ENCODE results near the gene MAP3K5.

MAP3K5 gene

DNA sequence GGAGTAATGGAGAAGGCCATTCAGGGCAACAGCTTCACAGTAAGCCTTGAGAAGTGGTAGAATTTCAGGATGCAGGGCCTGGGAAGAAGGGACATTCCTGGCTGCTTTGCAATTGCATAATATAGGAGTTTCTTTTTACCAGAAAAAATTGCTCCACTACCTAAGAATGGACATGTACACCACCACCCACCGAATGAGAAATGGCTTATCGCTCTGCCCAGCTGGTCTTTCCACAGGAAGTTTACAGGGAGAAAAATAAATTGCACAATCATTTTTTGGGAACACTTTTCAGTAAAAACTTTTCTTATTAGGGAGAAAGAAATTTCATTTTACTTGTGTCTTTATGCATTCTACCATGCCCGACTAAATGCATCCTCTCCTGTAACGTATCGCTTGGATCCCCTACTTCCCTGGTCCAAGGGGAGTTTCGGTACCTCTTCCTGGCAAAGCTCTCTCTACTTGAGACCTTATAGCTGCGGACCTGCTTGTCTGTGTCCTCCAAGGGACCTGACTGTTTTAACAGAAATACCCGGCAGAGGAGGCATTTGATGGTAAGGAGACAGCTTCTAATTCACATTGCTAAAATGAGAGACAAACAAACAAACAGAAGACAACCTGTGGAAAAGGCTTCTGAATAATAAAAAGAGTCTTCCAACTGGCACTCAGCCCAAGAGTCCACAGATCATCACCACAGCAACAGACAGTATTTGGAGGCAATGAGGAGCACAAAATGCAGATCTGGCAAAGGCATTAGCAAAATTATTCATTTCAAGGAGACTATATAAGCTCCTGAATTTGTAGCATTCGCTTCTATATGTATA, 54.2 kb downstream of the MAP3K5 start:
- H3K4me3 ChIP-seq (ENCODE audit: low read length): no peak overlapping the region
- DNase-seq (ENCODE audit: low read depth): peak; percentile 78
- TF ChIP-seq, protein P1, sequence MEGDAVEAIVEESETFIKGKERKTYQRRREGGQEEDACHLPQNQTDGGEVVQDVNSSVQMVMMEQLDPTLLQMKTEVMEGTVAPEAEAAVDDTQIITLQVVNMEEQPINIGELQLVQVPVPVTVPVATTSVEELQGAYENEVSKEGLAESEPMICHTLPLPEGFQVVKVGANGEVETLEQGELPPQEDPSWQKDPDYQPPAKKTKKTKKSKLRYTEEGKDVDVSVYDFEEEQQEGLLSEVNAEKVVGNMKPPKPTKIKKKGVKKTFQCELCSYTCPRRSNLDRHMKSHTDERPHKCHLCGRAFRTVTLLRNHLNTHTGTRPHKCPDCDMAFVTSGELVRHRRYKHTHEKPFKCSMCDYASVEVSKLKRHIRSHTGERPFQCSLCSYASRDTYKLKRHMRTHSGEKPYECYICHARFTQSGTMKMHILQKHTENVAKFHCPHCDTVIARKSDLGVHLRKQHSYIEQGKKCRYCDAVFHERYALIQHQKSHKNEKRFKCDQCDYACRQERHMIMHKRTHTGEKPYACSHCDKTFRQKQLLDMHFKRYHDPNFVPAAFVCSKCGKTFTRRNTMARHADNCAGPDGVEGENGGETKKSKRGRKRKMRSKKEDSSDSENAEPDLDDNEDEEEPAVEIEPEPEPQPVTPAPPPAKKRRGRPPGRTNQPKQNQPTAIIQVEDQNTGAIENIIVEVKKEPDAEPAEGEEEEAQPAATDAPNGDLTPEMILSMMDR (conservative IDR thresholded peaks at IDR 0.05; ENCODE audit: low read length): no peak

DNA sequence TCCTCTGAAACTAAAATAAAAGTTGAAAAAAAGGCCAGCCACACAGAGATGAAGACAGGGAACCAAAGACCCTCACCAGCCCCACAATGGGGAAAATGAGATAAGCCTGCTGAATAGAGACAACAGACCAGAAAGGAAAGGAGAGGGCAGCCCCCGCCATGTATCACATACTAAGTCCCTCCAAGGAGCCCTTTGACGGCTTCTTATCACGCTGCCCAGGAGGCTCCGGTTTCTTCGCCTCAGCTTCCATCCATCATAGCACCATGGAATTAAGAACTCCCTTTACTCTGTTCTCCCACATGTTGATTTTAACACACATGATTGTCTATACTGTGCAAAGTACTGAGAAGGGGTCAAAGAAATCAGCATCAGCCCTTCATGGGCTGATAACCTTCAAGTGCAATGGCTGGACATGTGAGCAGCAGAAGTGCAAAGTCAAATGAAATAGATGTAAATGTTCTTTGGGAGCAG, 54.9 kb downstream of the MAP3K5 start:
- DNase-seq (ENCODE audit: low read depth): no peak
- no peak overlapping the region for H3K4me3 ChIP-seq (ENCODE audit: low read length)
- TF ChIP-seq, protein P1 (conservative IDR thresholded peaks at IDR 0.05; ENCODE audit: low read length): no peak

DNA sequence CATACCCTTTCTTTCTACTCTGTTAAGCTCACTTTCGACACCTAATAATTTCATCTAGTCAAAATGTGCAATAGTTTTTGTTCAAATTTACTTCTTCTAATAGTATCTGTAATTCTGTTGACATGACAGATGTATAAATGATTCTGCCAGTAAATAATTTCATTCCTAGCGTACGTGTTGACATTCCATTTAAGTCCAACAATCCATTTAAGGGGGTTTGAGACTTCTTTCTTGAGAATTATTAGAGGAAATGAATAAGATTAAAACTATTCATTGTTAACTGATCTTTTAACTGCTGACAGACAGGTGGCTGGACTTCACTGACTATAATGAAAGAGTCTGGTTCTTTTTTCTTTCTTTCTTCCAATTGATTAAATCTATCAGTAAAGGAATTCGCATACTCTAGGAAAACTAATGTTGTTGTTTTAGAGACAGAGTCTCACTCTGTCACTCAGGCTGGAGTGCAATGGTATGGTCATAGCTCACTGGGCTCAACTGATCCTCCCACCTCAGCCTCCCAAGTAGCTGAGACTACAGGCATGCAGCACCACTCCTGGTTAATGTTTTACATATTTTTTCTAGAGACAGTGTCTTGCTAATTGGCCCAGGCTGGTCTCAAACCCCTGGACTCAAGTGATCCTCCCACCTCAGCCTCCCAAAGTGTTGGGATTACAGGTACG, 55.9 kb downstream of the MAP3K5 start:
- TF ChIP-seq, protein P1 (conservative IDR thresholded peaks at IDR 0.05; ENCODE audit: low read length): no peak
- DNase-seq (ENCODE audit: low read depth): peak; percentile 24
- no peak overlapping the region for H3K4me3 ChIP-seq (ENCODE audit: low read length)

DNA sequence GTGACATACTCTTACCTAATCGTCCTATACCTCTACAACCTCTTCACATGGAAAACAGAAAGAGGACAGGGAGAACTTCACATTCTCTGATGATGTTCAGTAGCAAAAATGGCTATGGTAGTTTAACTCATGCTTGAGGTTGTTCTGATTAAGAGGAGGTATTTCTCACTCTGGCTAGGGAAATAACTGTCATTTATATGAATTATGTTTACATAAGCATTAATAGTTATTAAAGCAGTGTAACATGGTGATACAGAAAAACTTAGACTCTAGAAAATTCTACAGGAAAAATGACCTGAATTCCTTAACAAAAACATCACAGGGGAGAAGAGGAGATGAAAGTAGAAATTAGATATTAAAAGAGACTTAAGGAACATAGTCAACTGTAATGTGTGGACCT, 57.3 kb downstream of the MAP3K5 start:
- TF ChIP-seq, protein P1 (conservative IDR thresholded peaks at IDR 0.05; ENCODE audit: low read length): no peak
- DNase-seq (ENCODE audit: low read depth): no peak
- no peak overlapping the region for H3K4me3 ChIP-seq (ENCODE audit: low read length)

DNA sequence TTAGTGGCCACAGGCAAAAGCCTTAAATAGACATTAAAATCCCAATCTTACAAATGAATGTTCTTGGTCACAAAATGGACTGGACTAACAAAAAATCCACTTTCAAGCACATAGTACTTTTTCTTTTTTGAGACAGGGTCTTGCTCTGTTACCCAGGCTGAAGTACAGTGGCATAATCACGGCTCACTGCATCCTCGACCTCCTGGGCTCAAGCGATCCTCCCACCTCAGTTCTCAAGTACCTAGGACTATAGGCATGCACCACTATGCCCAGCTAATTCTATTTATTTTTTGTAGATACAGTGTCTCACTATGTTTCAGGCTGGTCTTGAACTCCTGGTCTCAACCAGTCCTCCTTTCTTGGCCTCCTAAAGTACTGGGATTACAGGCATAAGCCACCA, 59.4 kb downstream of the MAP3K5 start:
- no peak overlapping the region for H3K4me3 ChIP-seq (ENCODE audit: low read length)
- no peak for DNase-seq (ENCODE audit: low read depth)
- TF ChIP-seq, protein P1 (conservative IDR thresholded peaks at IDR 0.05; ENCODE audit: low read length): no peak

DNA sequence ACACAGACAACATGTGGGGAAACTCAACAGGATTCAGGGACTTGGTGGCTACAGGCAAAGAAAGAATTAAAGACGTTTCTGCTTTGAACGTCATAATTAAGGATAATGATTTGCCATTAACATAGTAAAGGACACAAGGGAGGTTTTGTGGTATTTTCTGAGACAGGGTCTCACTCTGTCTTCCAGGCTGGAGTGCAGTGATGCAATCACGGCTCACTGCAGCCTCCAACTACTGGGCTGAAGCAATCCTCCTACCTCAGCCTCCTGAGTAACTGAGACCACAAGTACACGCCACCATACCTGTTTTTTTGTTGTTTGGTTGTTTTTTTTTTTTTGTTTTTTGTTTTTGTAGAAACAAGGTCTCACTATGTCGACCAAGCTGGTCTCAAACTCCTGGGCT, 62.4 kb downstream of the MAP3K5 start:
- TF ChIP-seq, protein P1 (conservative IDR thresholded peaks at IDR 0.05; ENCODE audit: low read length): no peak
- DNase-seq (ENCODE audit: low read depth): no peak
- H3K4me3 ChIP-seq (ENCODE audit: low read length): no peak overlapping the region
